Measurements from ENCODE around the gene NOL6.

The NOL6 gene

DNA sequence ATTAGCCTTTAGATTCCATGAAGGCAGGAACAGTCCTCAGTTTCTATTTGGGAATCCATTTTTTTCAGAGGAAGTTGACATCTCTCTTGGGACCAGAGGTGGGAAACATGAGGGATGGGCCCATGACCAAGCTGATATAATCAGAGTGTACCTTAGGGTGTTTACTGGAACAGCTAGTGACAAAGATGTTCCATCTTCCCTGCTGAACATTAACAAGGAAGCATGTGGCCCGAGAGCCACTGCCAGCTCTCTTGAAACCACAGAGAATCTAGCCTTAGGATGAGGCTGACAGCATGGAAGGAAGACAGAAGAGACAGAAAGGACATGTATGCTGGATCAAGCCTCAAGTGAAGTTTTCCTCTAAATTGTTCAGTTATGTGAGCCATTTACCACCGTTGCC is 42.3 kb downstream of the NOL6 start (continued):
- TF ChIP-seq, protein P1, sequence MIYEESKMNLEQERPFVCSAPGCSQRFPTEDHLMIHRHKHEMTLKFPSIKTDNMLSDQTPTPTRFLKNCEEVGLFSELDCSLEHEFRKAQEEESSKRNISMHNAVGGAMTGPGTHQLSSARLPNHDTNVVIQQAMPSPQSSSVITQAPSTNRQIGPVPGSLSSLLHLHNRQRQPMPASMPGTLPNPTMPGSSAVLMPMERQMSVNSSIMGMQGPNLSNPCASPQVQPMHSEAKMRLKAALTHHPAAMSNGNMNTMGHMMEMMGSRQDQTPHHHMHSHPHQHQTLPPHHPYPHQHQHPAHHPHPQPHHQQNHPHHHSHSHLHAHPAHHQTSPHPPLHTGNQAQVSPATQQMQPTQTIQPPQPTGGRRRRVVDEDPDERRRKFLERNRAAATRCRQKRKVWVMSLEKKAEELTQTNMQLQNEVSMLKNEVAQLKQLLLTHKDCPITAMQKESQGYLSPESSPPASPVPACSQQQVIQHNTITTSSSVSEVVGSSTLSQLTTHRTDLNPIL (CRISPR knock-in tag; IDR thresholded peaks at IDR 0.05; ENCODE audit: low read depth) = no peak
- TF ChIP-seq RARB (CRISPR knock-in tag; IDR thresholded peaks at IDR 0.05) (no peak), SNAI2 (CRISPR knock-in tag; IDR thresholded peaks at IDR 0.05) (no peak)

DNA sequence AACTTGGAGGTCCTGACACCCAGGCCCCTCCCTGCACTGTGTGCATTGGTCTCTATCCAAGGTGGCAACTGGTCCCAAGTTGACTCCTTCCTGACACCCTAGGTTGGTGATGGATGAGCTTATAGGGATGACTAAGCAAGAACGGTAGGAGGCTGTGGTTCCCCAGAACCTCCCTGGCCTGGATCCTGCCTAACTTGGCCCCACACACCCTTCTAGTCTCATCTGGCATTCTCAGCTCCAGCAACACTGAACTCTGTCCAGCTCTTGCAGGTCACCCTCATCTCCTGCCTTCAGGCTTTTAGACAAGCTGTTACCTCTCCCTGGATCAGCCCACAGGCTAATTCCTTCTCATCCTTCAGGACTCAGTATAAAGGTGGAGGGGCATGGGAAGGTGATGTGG is 42.8 kb downstream of the NOL6 start:
- no peak for ATAC-seq
- no peak for TF ChIP-seq RARB (CRISPR knock-in tag; IDR thresholded peaks at IDR 0.05)
- no peak for TF ChIP-seq ARNTL (CRISPR knock-in tag; IDR thresholded peaks at IDR 0.05; ENCODE audit: borderline replicate concordance, low read depth)
- TF ChIP-seq, protein P2, sequence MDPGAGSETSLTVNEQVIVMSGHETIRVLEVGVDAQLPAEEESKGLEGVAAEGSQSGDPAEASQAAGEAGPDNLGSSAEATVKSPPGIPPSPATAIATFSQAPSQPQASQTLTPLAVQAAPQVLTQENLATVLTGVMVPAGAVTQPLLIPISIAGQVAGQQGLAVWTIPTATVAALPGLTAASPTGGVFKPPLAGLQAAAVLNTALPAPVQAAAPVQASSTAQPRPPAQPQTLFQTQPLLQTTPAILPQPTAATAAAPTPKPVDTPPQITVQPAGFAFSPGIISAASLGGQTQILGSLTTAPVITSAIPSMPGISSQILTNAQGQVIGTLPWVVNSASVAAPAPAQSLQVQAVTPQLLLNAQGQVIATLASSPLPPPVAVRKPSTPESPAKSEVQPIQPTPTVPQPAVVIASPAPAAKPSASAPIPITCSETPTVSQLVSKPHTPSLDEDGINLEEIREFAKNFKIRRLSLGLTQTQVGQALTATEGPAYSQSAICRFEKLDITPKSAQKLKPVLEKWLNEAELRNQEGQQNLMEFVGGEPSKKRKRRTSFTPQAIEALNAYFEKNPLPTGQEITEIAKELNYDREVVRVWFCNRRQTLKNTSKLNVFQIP (CRISPR knock-in tag; IDR thresholded peaks at IDR 0.05; ENCODE audit: borderline replicate concordance, low read depth) = no peak
- TF ChIP-seq ZC3H10 (CRISPR knock-in tag; IDR thresholded peaks at IDR 0.05) = no peak
- TF ChIP-seq, protein P1 (CRISPR knock-in tag; IDR thresholded peaks at IDR 0.05; ENCODE audit: low read depth) = no peak
- TF ChIP-seq, protein P3, sequence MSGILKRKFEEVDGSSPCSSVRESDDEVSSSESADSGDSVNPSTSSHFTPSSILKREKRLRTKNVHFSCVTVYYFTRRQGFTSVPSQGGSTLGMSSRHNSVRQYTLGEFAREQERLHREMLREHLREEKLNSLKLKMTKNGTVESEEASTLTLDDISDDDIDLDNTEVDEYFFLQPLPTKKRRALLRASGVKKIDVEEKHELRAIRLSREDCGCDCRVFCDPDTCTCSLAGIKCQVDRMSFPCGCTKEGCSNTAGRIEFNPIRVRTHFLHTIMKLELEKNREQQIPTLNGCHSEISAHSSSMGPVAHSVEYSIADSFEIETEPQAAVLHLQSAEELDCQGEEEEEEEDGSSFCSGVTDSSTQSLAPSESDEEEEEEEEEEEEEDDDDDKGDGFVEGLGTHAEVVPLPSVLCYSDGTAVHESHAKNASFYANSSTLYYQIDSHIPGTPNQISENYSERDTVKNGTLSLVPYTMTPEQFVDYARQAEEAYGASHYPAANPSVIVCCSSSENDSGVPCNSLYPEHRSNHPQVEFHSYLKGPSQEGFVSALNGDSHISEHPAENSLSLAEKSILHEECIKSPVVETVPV (CRISPR knock-in tag; IDR thresholded peaks at IDR 0.05) = no peak
- TF ChIP-seq ISL1 (CRISPR knock-in tag; IDR thresholded peaks at IDR 0.05) = no peak
- TF ChIP-seq, protein P4, sequence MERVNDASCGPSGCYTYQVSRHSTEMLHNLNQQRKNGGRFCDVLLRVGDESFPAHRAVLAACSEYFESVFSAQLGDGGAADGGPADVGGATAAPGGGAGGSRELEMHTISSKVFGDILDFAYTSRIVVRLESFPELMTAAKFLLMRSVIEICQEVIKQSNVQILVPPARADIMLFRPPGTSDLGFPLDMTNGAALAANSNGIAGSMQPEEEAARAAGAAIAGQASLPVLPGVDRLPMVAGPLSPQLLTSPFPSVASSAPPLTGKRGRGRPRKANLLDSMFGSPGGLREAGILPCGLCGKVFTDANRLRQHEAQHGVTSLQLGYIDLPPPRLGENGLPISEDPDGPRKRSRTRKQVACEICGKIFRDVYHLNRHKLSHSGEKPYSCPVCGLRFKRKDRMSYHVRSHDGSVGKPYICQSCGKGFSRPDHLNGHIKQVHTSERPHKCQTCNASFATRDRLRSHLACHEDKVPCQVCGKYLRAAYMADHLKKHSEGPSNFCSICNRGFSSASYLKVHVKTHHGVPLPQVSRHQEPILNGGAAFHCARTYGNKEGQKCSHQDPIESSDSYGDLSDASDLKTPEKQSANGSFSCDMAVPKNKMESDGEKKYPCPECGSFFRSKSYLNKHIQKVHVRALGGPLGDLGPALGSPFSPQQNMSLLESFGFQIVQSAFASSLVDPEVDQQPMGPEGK (CRISPR knock-in tag; IDR thresholded peaks at IDR 0.05; ENCODE audit: borderline replicate concordance) = no peak
- TF ChIP-seq TCF4 (CRISPR knock-in tag; IDR thresholded peaks at IDR 0.05; ENCODE audit: borderline replicate concordance) = no peak
- no peak for TF ChIP-seq ZNF565 (CRISPR knock-in tag; conservative IDR thresholded peaks at IDR 0.05; ENCODE audit: low read depth)
- TF ChIP-seq TOX (CRISPR knock-in tag; IDR thresholded peaks at IDR 0.05; ENCODE audit: borderline replicate concordance) = no peak
- TF ChIP-seq BACH2 (CRISPR knock-in tag; IDR thresholded peaks at IDR 0.05; ENCODE audit: borderline replicate concordance) = no peak
- no peak for TF ChIP-seq CSDC2 (CRISPR knock-in tag; IDR thresholded peaks at IDR 0.05)
- TF ChIP-seq GLIS3 (CRISPR knock-in tag; IDR thresholded peaks at IDR 0.05) = no peak
- no peak for TF ChIP-seq OSR1 (CRISPR knock-in tag; IDR thresholded peaks at IDR 0.05)

DNA sequence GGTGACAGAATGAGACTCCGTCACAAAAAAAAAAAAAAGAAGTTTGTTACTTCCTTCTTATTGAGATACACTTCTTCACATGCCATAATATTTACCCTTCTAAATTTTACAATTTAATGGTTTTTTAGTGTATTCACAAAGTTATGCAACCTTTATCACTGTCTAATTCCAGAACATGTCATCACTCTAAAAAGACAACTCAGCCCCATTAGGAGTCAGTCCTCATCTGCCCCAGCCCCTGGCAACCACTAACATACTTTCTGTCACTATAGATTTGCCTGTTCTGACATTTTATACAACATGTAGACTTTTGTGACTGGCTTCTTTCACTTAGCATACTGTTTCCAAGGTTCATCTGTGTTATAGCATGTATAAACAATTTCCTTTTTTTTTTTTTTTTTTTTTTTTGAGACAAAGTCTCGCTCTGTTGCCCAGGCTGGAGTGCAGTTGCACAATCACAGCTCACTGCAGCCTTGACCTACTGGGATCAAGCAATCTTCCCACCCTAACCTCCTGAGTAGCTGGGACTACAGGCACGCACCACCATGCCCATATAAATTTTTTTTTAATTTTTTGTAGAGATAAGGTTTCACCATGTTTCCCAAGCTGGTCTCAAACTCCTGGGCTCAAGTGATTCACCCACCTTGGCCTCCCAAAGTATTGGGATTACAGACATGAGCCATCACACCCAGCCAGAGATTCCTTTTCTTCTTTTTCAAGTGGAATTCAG is 44.3 kb downstream of the NOL6 start:
- ATAC-seq = no peak; the same call in 2 of the 3 replicates
- TF ChIP-seq ZNF565 (CRISPR knock-in tag; conservative IDR thresholded peaks at IDR 0.05; ENCODE audit: low read depth) (no peak), TOX (CRISPR knock-in tag; IDR thresholded peaks at IDR 0.05; ENCODE audit: borderline replicate concordance) (no peak), PPARA (CRISPR knock-in tag; IDR thresholded peaks at IDR 0.05; ENCODE audit: borderline replicate concordance) (no peak), OSR1 (CRISPR knock-in tag; IDR thresholded peaks at IDR 0.05) (no peak), ZNF70 (CRISPR knock-in tag; IDR thresholded peaks at IDR 0.05) (no peak), TCF4 (CRISPR knock-in tag; IDR thresholded peaks at IDR 0.05; ENCODE audit: borderline replicate concordance) (no peak), ZC3H10 (CRISPR knock-in tag; IDR thresholded peaks at IDR 0.05) (no peak), ISL1 (CRISPR knock-in tag; IDR thresholded peaks at IDR 0.05) (no peak), ARNTL (CRISPR knock-in tag; IDR thresholded peaks at IDR 0.05; ENCODE audit: borderline replicate concordance, low read depth) (no peak), ZNF8 (CRISPR knock-in tag; IDR thresholded peaks at IDR 0.05) (no peak)
- TF ChIP-seq, protein P4 (CRISPR knock-in tag; IDR thresholded peaks at IDR 0.05; ENCODE audit: borderline replicate concordance) = no peak
- TF ChIP-seq, protein P1 (CRISPR knock-in tag; IDR thresholded peaks at IDR 0.05; ENCODE audit: low read depth) = no peak
- TF ChIP-seq, protein P5, sequence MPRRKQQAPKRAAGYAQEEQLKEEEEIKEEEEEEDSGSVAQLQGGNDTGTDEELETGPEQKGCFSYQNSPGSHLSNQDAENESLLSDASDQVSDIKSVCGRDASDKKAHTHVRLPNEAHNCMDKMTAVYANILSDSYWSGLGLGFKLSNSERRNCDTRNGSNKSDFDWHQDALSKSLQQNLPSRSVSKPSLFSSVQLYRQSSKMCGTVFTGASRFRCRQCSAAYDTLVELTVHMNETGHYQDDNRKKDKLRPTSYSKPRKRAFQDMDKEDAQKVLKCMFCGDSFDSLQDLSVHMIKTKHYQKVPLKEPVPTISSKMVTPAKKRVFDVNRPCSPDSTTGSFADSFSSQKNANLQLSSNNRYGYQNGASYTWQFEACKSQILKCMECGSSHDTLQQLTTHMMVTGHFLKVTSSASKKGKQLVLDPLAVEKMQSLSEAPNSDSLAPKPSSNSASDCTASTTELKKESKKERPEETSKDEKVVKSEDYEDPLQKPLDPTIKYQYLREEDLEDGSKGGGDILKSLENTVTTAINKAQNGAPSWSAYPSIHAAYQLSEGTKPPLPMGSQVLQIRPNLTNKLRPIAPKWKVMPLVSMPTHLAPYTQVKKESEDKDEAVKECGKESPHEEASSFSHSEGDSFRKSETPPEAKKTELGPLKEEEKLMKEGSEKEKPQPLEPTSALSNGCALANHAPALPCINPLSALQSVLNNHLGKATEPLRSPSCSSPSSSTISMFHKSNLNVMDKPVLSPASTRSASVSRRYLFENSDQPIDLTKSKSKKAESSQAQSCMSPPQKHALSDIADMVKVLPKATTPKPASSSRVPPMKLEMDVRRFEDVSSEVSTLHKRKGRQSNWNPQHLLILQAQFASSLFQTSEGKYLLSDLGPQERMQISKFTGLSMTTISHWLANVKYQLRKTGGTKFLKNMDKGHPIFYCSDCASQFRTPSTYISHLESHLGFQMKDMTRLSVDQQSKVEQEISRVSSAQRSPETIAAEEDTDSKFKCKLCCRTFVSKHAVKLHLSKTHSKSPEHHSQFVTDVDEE (CRISPR knock-in tag; IDR thresholded peaks at IDR 0.05) = no peak

Data from SK-N-SH treated with all-trans-retinoic acid at 6 μM for 48 hours (cell line).